HK-2 (cell line): ENCODE results near the gene GALNT10.
A peak's percentile ranks its signal among the peaks of the same experiment; 100 is the strongest.

ENCODE experiments used
- DNase-seq: peaks from one replicate; pipeline ENCODE4 v3.0.0-alpha.2; 2018; ENCODE audit not compliant: unreplicated experiment

The GALNT10 gene

DNA sequence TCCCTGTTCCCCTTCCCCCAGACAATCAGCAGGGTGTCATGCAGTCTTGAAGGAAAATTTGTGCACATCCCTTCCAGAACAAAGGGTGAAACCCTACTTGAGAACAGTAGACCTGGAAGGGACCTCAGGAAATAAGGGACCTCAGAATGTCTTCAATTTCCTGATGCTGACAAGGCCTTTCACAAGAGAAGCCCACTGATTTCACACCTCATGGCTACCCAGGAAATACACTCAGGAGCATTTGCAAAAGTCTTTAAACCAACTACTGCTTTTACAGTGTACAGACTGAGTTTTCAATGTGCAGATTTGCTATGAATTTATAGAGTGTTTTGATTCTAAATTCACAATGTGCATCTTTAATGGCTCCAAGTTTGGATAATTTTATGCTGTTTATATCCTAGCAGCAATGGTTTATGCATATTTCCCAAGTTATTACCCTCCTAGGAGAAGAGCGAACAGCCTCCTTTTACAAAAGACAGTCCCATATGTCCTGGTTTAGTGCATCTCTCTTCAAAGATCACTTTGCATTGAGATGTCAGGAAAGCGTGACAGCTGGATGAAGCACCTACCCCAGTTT, 74.8 kb downstream of the GALNT10 start:
- DNase-seq, result no peak

DNA sequence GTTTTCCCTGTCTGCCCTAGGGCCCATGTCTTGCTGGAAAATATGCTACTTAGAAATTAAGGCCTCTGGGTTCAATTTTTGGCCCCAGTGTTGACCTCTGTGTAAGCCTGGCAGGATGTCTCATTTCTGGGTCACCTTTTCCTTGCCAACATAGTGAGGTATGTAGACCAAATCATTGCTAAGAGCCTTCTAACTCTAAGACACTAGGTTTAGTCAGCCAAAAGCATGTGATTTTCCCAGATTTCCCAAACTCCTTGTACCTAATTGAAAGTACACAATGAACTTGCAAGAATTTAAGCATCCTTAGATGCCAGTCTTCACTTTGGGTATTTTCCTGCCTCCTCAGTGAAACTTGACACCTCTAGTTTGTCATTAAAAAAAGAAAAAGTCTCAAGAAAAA, 77.0 kb downstream of the GALNT10 start:
- DNase-seq, result no peak

DNA sequence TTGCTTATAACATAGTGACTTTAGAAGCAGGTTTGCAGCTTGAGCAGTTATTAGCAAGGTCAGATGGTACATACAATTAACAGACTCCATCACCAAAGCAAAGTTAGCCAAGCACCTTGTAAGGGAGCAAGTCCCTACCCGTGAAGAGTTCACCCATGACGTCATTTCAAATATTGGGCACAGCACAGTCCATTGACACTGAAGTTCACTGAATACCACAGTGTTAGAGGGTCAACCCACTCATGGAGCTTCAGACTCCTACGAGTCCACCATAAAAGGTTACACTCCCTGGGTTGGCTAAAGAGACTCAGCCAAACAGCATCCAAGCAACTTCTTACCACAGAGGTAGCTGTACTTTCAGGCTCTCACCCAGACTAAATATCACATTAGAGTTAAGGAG, 77.5 kb downstream of the GALNT10 start:
- no peak for DNase-seq

DNA sequence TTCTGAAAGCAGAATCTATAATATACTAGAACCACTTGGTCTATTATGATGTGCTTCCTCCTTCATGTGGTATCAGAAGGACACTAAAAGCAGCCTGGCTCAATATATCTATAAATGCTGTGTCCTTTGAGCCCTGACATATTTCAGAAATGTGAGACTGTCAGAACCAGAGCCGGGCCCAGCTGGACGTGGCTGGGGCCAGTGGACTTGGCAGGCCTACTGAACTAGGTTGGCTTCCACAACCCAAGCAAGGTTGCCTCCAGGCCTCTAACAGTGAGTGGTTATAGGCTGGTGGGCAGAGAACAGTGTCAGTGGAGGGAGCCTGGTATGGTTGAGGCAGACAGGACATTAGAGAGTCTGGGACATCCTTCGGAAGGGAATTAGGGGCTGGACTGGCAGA, 78.9 kb downstream of the GALNT10 start:
- DNase-seq, result no peak

DNA sequence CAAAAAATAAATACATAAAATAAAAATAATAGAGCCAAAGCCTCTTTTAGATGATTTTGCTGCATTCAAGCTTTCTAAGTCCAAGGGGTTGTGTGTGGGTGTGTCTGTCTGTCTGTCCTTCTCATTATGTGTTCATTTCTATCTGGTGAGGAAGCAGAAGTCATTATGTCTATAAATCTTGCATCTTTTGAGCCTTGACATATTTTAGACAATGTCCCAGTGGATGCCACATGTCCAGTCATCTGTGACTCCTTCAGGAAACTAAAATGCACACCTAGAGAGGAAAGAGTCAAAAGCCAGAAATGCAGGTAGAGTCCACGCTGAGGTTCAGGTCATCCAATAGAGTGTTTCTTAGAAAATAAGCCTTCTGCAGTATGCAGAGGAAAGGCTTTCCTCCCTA, 80.9 kb downstream of the GALNT10 start:
- DNase-seq, result no peak

DNA sequence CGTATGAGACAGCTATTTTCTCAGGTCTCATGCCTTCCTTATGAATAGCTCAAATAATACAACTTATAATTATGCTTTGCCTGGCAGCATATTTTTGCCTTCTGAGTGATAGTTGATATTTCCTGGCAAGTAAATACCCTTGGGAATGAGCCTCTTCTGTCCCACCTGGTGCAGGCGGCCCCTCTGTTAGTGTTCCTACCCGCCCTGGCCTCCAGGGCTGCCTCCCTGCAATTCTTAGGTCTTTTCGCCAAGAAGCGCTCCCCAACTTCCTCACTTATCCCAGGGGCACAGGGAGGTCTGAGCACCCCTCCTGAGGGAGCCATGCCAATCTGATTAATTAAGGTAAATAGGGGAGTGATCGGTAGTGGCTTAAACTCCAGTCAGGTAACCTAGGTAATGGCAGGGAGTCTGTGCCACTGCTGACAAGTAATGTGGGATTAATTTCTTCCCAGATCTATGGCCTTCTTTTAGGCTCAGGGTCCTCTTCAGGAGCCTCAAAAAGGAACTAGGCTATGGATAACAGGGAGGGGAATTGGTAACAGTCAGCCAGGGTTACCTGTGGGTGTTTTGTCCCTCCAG, 81.5 kb downstream of the GALNT10 start:
- no peak for DNase-seq

DNA sequence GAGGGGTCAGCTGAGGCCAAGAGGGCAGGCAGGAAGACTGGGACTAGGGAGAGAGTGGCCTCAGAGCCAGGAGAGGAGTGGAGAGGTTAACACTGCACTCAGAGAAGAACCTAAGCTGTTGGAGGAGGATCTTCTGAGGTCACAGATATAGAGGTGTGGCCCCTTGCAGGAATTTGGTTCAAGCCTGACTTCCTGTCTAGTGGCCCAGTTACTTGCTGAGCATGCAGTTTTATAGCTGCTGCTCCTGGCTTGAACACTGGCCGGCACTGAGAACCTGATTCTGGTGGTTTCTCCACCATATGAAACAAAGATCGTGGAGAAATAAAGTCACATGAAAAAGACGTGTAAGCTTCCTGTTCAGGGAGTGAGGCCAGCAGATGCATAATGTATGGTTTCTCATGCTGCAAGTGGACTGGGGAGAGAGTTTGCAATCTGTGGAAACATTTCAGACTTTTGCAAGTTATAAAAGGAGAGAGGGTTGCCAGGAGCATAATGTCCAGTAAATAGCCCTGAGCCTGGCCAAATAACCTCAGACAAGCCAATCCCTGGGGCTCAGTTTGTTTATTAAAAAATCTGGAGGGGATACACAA, 82.6 kb downstream of the GALNT10 start:
- DNase-seq, result no peak

DNA sequence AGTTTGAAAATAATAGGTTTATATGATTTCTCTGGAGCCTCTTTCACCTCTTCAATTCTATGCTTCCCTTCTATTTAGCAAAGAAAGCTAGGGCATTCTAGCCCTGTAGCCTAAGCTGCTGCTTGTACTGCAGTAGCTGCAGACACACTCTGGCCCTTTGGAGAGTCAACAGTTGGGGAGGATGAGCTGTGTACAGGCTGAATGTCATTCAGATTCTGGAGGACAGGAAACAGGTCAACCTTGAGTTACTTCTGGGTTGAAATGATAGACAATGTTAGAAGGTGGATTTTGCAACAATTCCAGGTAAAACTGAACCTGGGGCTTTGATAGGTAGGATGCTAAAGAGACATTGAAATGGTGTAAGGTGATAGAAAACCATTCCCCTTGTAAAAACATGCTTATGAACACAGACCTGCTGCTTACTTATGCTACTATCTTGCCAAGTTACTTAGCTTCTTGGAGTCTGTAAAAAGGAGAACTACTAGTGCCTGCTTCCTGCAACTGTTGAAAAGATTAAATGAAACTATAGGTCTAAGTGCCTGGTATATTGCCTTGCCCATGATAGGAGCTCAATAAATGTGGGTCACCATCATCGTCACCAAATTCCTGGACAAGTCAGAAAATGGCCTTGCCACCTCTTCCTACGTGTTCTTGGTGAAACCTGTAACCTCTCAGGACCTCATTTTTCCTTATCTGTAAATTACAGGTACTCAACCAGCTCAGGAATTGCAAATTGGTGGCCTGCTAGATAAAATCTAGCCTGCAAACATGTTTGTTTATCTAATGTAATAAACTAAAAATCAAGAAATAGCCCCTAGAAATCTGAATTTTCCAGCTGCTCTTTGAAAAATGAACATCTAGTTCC, 83.7 kb downstream of the GALNT10 start:
- DNase-seq, result no peak

DNA sequence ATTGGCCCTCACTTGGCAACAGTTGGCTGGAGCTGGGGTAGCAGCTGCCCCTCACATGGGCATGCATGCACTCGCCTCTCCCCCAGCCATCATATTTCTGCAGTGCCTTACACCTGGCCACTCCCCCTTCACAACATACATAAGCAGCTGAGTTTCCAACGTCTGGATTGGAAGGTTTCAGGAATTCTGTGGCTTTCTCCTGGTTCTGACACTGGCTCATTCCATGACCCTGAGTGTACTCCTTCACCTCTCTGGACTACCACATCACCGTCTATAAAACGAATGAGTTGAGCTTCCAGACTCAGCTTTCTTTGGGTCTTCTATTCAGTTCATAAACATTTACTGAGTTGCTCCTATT, 84.3 kb downstream of the GALNT10 start:
- DNase-seq, result no peak

DNA sequence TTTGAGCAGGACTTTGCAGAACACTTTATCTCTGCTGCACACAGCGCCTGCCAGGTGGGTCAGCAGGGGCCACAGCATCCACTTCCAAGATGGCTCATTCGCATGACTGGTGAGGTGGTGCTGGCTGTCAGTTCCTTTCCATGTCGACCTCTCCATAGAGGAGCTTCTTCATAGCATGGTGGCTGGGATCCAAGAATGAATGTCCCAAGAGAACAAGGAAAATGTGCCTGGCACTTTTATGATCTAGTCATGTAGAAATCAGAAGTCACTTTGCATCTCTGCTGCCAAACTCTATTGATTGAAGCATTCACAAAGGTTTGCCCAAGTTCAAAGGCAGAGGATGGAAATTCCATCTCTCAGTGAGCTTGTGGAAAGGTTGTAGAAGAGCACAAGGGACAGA, 85.0 kb downstream of the GALNT10 start:
- DNase-seq, result no peak

DNA sequence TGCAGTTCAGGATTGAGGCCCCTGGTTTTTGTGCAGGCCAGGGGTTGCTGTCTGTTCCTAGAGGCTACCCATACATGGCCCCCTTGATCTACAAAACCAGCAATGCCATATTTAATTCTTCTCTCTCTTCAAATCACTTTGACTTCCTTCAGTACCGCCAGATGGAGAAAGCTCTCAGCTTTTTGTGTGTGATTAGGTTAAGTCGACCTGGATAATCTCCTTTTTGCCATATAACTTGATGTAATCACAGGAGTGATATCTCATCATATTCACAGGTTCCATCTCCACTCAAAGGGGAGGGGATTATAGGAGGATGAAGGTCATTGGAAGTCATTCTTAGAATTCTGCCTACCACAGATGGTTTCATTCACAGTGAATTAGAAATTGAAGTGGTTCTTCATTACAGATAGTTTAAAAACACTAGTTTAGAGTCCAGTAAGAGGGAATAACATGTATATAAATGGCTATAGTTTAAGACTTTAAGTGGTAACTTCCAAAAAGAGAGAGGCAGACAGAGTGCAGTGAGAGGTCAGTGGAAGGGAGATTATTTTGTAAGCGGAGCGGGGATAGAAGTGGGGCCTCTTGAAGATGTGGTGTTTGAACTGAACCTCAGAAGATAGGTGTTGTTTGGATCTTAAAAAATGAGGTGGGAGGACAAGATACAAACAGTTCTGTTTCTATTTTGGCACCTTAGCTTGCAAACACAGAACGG, 85.9 kb downstream of the GALNT10 start:
- no peak for DNase-seq

DNA sequence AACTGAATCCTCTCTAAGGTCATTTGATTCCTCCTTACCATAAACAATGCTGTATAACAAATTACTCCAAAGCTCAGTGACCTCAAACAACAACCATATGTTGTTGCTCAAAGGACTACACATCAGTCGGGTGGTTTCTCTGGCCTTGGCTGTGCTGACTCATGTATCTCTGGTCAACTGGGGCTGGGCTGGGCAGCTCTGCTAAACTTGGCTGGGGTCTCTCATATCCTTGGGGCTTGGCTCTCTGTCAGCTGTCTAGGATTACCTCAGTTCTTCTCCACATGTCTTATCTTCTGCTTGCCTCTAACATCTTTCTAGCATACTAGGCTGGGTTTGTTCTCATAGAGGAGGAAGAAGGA, 86.4 kb downstream of the GALNT10 start:
- DNase-seq, result no peak

DNA sequence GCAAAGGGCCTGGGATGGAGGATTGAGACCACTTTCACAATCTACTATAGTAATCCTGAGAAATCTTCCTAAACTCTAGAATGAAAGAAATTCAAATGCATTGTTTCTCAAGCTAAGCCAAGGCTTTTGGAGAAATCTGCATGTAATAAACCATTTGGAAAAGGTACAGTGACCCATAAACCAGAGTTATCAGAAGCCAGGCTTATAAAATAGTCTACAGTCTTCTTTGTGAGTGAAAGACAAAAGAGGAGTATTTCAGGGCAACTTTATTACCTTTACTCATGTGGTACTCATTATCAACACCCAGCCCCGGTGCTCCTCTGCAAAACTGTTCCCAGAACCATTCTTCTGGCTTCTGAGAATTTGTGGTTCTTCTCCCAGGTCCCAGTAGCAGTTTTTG, 87.0 kb downstream of the GALNT10 start:
- DNase-seq, result no peak

DNA sequence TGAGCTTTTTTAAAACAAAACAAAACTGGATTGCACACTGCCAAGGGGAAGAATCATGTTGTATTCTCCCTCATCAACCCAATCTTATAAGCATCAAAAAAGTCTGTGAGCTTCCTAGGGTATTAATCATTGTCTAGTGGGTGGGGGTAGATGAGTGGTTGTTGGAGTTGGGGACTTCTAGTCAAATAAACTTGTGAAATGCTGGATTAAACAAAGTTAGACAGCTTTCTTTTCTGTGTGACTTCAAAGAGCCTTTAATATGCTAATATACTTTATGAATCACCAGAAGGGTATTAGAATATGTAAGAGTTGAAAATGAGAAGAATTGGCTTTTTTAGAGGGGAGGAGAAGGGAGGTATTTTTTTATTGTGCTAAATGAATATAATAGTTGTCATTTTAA, 87.7 kb downstream of the GALNT10 start:
- no peak for DNase-seq

DNA sequence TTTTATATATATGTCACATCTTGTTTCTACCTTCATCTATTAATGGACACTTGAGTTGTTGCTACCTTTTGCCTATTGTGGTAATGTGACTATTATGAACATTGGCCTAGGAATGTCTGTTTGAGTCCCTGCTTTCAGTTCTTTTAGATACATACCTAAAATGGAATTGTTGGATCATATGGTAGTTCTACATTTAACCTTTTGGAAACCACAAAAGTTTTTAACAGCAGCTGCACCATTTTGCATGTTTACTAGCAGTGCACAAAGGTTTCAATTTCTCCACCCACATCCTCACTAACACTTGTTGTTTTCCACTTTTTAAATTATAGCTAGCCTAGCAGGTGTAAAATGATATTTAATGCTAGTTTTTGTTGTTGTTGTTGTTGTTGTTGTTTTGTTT, 88.4 kb downstream of the GALNT10 start:
- no peak for DNase-seq

DNA sequence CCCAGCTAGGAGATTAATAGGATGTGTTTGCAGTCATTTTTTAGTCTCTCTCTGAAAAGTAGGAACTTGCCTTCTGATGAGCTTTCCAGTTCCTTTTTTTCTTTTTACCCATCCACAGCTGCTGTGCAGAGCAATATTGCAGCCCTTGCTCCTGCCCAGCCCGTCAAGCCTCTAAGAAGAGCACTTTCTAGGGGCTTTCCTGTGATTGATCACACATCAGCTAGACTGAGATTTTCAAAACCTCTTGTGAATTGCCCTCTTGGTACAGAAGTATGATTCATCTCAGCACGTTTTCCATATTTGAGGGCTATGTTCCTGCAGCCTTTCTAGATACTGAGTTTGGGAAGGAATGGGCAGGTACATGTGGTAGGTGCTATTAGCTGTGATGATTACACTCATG, 93.9 kb downstream of the GALNT10 start:
- DNase-seq, result no peak

DNA sequence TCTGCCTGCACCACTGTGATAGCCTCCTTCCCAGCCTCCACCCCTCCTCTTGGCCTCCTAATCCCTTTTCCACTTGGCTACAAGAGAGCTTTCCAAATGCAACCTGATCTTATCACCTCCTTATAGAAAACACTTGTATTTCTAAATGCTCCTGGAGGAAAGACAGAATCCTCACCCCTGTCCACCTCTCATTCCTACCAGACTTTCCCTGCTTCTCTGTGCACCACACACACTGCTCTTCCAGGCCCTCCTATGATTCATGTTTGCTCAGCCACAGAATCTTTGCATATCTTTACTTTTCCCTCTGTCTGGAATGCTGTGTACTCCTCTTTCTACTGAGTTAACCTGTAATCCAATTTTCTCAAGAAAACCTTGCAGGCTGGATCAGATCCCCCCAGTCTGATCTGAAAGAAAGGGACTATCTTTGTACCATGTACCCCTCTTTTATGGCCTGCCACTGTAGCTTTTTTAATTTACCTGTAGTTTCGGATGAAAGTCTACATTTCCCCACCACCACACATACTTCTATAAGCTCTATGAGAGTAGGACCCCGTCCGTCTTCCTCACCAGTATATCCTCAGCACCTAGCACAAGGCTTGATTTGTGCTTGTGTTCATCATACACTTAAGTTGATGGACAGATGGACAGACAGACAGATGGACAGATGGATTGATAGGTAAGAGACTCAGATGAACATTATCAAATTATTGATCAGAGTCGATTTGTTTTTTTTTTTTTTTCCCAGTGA, 95.3 kb downstream of the GALNT10 start:
- peak; percentile 31 for DNase-seq

DNA sequence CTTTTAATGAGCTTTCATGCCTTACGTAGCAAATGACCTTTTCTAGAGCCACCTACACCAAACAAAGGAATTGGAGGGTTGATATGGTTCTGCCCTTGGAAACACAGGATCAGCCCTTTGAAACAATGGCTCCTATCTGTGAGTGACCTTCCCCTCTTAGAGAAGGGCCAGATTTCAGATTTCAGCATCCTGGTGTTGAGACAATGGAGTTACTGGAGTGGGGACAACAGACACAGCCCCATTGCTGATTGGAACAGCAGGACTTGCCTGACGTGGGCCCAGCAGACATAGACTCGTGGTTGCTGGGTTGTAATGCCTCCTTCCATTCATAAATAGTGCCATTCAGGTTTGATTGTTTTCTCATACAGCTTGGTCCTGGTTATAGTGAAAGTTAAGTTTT, 96.0 kb downstream of the GALNT10 start:
- no peak for DNase-seq

DNA sequence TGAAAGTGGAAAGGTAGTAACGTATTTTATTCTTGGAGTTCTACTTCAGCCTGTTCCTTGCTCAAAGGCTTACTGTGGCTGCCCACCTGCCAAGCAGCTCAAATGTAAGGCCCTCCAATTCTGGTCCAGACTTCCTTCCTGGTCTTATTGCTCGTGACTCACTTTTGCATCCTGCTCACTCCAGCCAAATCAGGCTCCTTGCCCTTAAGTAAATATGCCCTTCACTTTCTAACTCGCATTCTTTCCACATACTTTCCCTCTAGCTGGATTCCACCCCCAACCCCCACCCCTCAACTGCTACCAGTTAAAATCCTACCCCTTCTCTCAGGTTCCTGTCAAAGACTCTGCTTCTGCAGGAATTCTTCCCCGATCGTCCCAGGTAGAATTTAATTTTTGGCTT, 96.6 kb downstream of the GALNT10 start:
- DNase-seq, result peak; percentile 44

DNA sequence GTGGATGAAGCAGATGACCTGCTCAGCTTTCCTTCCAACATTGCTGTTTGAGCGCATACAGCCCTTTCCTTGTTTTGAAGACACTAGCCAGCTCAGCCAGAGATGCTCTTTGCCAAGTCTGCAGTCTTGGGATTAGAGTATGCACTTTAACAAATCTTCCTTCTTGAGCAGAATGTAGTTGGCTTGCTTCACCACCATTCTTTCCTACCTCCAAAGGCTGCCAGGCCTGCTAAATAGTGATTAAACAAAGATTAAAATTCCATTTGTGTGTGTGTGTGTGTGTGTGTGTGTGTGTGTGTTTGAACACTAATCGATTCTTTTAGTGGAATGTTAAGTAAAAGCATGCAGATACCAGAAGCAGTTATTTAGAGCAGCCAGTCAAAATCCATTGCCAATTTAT, 97.6 kb downstream of the GALNT10 start:
- no peak for DNase-seq

DNA sequence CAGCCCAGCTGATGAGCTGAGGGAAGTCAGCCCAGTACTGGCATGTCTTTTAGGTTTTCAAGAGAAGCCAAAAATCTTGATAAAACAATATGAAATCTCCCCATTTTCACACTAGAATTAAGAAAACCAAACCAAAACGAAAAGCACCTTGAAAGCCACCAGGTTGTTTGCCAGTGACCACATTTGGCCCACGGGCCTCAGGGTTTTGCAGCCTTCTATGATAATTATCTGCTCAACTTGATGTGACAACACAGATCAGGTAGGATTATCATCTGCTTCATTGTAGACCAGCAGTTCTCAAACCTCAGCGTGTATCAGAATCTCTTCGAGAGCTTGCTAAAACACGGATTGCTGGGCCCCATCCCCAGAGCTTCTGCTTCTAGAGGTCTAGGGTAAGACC, 101.4 kb downstream of the GALNT10 start:
- DNase-seq, result no peak

DNA sequence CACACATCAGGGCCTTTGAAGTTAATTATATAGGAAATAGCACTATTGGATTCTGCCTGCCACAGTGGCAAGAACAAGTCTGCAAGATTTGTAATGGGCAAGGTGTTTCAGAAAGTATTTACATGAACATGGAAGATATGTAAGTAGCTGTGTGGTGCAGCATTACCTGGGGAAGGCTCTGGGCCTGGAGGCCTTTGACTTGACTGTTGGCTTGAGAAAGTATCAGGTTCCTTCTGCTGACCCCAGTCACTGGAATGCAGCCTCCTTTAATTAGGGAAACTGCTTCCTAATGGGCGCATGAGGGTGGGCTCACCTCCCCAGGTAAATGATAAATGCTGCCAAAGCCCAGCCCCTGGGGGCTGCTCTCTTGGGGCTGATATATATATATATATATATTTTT, 102.7 kb downstream of the GALNT10 start:
- DNase-seq, result no peak
